H9 (cell line): ENCODE measurements around the gene EFNA3. TPM values are rescaled to one million over a fixed set of nuclear protein-coding genes. Genes with fewer than 3 reads are reported as not detected.

Source experiments
- DNase-seq: peaks from one replicate; pipeline ENCODE4 v3.0.0-alpha.2; 2017
- H2AFZ ChIP-seq: one replicate; pipeline ENCODE4 v1.6.1; 2013; ENCODE audit warnings: mild to moderate bottlenecking, low read length, control low read depth, moderate library complexity
- H2AK5ac ChIP-seq: 2 replicates; pipeline ENCODE4 v1.6.1; 2013; ENCODE audit warnings: low read length, control low read depth, mixed read lengths; ENCODE audit not compliant: insufficient read length
- H2BK120ac ChIP-seq: one replicate; pipeline ENCODE4 v1.6.1; 2013; ENCODE audit warnings: low read depth, mild to moderate bottlenecking, low read length, control low read depth, inconsistent platforms; ENCODE audit not compliant: poor library complexity, severe bottlenecking
- H2BK12ac ChIP-seq: 2 replicates; pipeline ENCODE4 v1.6.1; 2013; ENCODE audit warnings: low read length, control low read depth, mixed read lengths, low read depth; ENCODE audit not compliant: insufficient read length
- H2BK15ac ChIP-seq: 2 replicates; pipeline ENCODE4 v1.6.1; 2013; ENCODE audit warnings: low read depth, low read length, control low read depth
- H2BK20ac ChIP-seq: one replicate; pipeline ENCODE4 v1.6.1; 2013; ENCODE audit warnings: low read depth, mild to moderate bottlenecking, low read length, control low read depth, inconsistent platforms; ENCODE audit not compliant: poor library complexity, severe bottlenecking
- H2BK5ac ChIP-seq: 2 replicates; pipeline ENCODE4 v1.6.1; 2013; ENCODE audit warnings: low read length, control low read depth, mixed read lengths; ENCODE audit not compliant: insufficient read length
- H3K14ac ChIP-seq: 2 replicates; pipeline ENCODE4 v1.6.1; 2013; ENCODE audit warnings: low read length, control low read depth; ENCODE audit not compliant: insufficient read depth
- H3K18ac ChIP-seq: 2 replicates; pipeline ENCODE4 v1.6.1; 2013; ENCODE audit warnings: low read depth, mild to moderate bottlenecking, mixed read lengths, low read length, control low read depth; ENCODE audit not compliant: insufficient read length
- H3K23ac ChIP-seq: 2 replicates; pipeline ENCODE4 v1.6.1; 2013; ENCODE audit warnings: low read length, control low read depth, mixed read lengths, low read depth; ENCODE audit not compliant: insufficient read length
- H3K23me2 ChIP-seq: 2 replicates; pipeline ENCODE4 v1.6.1; 2013; ENCODE audit warnings: low read depth, mild to moderate bottlenecking, mixed read lengths, low read length, control low read depth; ENCODE audit not compliant: insufficient read length, poor library complexity, severe bottlenecking
- H3K27ac ChIP-seq: 2 replicates; pipeline ENCODE4 v1.5.1; 2013; ENCODE audit warnings: low read length, control low read depth, mixed read lengths, low read depth; ENCODE audit not compliant: insufficient read length
- H3K27me3 ChIP-seq: 2 replicates; pipeline ENCODE4 v1.6.1; 2013; ENCODE audit warnings: low read length, control low read depth, inconsistent platforms; ENCODE audit not compliant: insufficient read depth
- H3K4ac ChIP-seq: 2 replicates; pipeline ENCODE4 v1.6.1; 2013; ENCODE audit warnings: low read depth, mild to moderate bottlenecking, control low read depth, inconsistent platforms, low read length, moderate library complexity
- H3K4me1 ChIP-seq: 2 replicates; pipeline ENCODE4 v1.6.1; 2013; ENCODE audit warnings: low read length, control low read depth, inconsistent platforms; ENCODE audit not compliant: insufficient read depth
- H3K4me2 ChIP-seq: 2 replicates; pipeline ENCODE4 v1.6.1; 2013; ENCODE audit warnings: low read length, control low read depth, mixed read lengths; ENCODE audit not compliant: insufficient read length, insufficient read depth
- H3K56ac ChIP-seq: 2 replicates; pipeline ENCODE4 v1.6.1; 2013; ENCODE audit warnings: low read depth, mild to moderate bottlenecking, mixed read lengths, low read length, control low read depth; ENCODE audit not compliant: insufficient read length
- H3K79me1 ChIP-seq: 2 replicates; pipeline ENCODE4 v1.6.1; 2013; ENCODE audit warnings: low read depth, mild to moderate bottlenecking, moderate library complexity, low read length, control low read depth, inconsistent platforms; ENCODE audit not compliant: insufficient read depth, poor library complexity, severe bottlenecking
- H3K79me2 ChIP-seq: 2 replicates; pipeline ENCODE4 v1.6.1; 2013; ENCODE audit warnings: low read length, control low read depth, inconsistent platforms; ENCODE audit not compliant: insufficient read depth
- H3K9ac ChIP-seq: 2 replicates; pipeline ENCODE4 v1.6.1; 2013; ENCODE audit warnings: low read length, control low read depth, mixed read lengths; ENCODE audit not compliant: insufficient read length; ENCODE audit errors: extremely low read depth
- H3K9me3 ChIP-seq: one replicate; pipeline ENCODE4 v1.6.1; 2013; ENCODE audit warnings: low read depth, low read length, inconsistent platforms; ENCODE audit not compliant: control insufficient read depth
- H3T11ph ChIP-seq: one replicate; pipeline ENCODE4 v1.6.1; 2013; ENCODE audit warnings: mild to moderate bottlenecking, low read length, control low read depth, inconsistent platforms
- H4K20me1 ChIP-seq: one replicate; pipeline ENCODE4 v1.6.1; 2013; ENCODE audit not compliant: control insufficient read depth, insufficient read length, insufficient read depth
- H4K5ac ChIP-seq: 2 replicates; pipeline ENCODE4 v1.6.1; 2013; ENCODE audit warnings: low read depth, mild to moderate bottlenecking, mixed read lengths, low read length, control low read depth; ENCODE audit not compliant: insufficient read length
- H4K8ac ChIP-seq: replicated peaks from 2 replicates; pipeline ENCODE4 v1.6.1; 2013; ENCODE audit warnings: low read length, control low read depth, mixed read lengths, low read depth; ENCODE audit not compliant: insufficient read length
- H4K91ac ChIP-seq: 2 replicates; pipeline ENCODE4 v1.6.1; 2013; ENCODE audit warnings: low read depth, mild to moderate bottlenecking, moderate library complexity, mixed read lengths, low read length, control low read depth; ENCODE audit not compliant: insufficient read length
- H3K27ac Mint-ChIP-seq, 3 experiments: 2 replicates in 2 of 3; 3 replicates in 1 of 3; pipeline ENCODE4 v1.8.0; 2020 to 2021; ENCODE audit warnings: mixed read lengths in 3 of 3, mild to moderate bottlenecking in 1 of 3, moderate library complexity in 1 of 3
- H3K27me3 Mint-ChIP-seq: 2 replicates; pipeline ENCODE4 v1.8.0; 2021; ENCODE audit warnings: low read depth, mild to moderate bottlenecking, moderate library complexity, mixed read lengths
- H3K36me3 Mint-ChIP-seq, 3 experiments: 2 replicates in 2 of 3; 3 replicates in 1 of 3; pipeline ENCODE4 v1.8.0; 2020 to 2021; ENCODE audit warnings: low read depth in 3 of 3, mixed read lengths in 3 of 3; ENCODE audit not compliant: insufficient read depth in 1 of 3
- H3K4me1 Mint-ChIP-seq, 2 experiments: 2 replicates each; pipeline ENCODE4 v1.8.0; 2020; ENCODE audit warnings: mixed read lengths in 2 of 2
- H3K4me3 Mint-ChIP-seq, 2 experiments: 2 replicates in 1 of 2; 3 replicates in 1 of 2; pipeline ENCODE4 v1.8.0; 2020 to 2021; ENCODE audit warnings: mild to moderate bottlenecking in 2 of 2, mixed read lengths in 2 of 2, moderate library complexity in 1 of 2
- H3K9me3 Mint-ChIP-seq, 2 experiments: 2 replicates in 1 of 2; 3 replicates in 1 of 2; pipeline ENCODE4 v1.8.0; 2020; ENCODE audit warnings: mild to moderate bottlenecking in 2 of 2, mixed read lengths in 2 of 2, moderate library complexity in 1 of 2
- WGBS: extraction: QIAGEN DNeasy Blood & Tissue Kit; methylation state at CpG from one replicate; pipeline ENCODE4 v1.1.7; 2013; ENCODE audit warnings: missing lambda C conversion rate, low lambda C conversion rate, mixed read lengths; ENCODE audit not compliant: insufficient read length; ENCODE audit errors: extremely low coverage; 5-methylcytosine and 5-hydroxymethylcytosine counted together
- total RNA-seq: library from RNA; stranded (reverse); gene quantifications from 2 replicates; pipeline ENCODE4 v1.2.1, GENCODE V29; 2021
- TF ChIP-seq, protein P1 (sequence below): fragments of 200-600 bp; sonication (generic); conservative IDR thresholded peaks from 3 replicates; pipeline ENCODE4 v1.8.0; 2021; ENCODE audit warnings: antibody characterized with exemption, mild to moderate bottlenecking

EFNA3 gene
- total RNA-seq, 1 experiment from 2014 or later = 3.9 TPM

DNA sequence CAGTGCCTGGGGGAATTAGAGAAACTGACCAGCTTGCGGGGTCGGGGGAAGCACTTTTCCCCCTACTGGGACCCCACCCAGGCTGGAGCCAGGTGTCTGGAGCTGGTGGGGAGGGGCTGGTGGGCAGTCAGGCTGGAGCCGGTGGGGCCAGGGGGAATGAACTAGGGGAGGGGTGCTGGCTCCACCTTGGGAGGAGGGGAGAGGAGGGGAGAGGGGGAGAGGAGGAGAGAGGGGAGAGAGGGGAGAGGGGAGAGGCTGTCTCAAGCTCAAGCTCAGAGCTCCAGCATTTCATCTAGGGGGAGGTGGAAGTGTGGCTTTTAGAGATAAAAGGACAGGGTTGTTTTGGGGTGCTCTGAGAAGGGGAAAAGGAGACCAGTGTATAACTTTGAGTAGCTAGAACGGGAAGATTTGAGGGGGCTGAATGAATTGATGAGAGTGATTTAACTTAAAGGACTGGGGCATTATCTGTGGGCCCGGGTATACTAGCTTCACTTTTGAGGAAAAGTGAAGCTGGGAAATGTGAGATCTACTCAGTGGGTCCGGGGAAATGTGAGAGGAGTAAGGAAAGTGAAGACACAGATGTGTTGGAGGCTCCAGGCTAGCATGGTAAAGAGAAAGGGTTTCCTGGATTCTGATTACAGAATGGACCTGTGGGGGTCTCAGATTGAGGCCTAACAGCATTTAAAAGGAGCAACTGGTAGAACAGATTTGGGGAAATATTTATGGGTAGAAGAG lies 51.8 kb downstream of the EFNA3 start:
- no CpG with 5 or more reads among the region's 6 CpGs for WGBS
- Histone ChIP-seq H3K79me2 (no peaks in the 10 kb centered on the region), H3K18ac (no peak overlapping the region), H4K5ac (no peak overlapping the region), H3K14ac (no peak overlapping the region), H2AFZ (no peak overlapping the region), H4K8ac (no peak overlapping the region), H3K27me3 (peaks cover 24% of the 10 kb centered on the region; the same call in 1 of the 2 replicates), H4K91ac (no peak overlapping the region), H2AK5ac (no peak overlapping the region), H3K56ac (no peak overlapping the region), H3K23me2 (peaks cover 32% of the 10 kb centered on the region), H2BK20ac (no peak overlapping the region), H4K20me1 (peaks cover 2% of the 10 kb centered on the region), H3K4me1 (no peaks in the 10 kb centered on the region; the same call in 1 of the 2 replicates), H3K23ac (no peak overlapping the region), H3K4ac (no peak overlapping the region), H3T11ph (no peak overlapping the region), H2BK5ac (no peak overlapping the region), H3K9me3 (no peaks in the 10 kb centered on the region), H2BK15ac (no peak overlapping the region), H3K9ac (no peak overlapping the region), H3K4me2 (peak overlapping the region; percentile 41), H3K27ac (no peak overlapping the region), H3K79me1 (no peaks in the 10 kb centered on the region), H2BK12ac (no peak overlapping the region), H2BK120ac (no peak overlapping the region)
- TF ChIP-seq, protein P1, sequence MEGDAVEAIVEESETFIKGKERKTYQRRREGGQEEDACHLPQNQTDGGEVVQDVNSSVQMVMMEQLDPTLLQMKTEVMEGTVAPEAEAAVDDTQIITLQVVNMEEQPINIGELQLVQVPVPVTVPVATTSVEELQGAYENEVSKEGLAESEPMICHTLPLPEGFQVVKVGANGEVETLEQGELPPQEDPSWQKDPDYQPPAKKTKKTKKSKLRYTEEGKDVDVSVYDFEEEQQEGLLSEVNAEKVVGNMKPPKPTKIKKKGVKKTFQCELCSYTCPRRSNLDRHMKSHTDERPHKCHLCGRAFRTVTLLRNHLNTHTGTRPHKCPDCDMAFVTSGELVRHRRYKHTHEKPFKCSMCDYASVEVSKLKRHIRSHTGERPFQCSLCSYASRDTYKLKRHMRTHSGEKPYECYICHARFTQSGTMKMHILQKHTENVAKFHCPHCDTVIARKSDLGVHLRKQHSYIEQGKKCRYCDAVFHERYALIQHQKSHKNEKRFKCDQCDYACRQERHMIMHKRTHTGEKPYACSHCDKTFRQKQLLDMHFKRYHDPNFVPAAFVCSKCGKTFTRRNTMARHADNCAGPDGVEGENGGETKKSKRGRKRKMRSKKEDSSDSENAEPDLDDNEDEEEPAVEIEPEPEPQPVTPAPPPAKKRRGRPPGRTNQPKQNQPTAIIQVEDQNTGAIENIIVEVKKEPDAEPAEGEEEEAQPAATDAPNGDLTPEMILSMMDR = no peak
- Mint-ChIP-seq H3K27ac (peak overlapping the region in 1 of 3 experiments; percentile 25; a peak in 2 of 7 replicates), H3K4me3 (peak overlapping the region; percentile 37 to 82; a peak in 4 of 5 replicates), H3K27me3 (peaks cover 66% of the 10 kb centered on the region), H3K9me3 (no peaks in the 10 kb centered on the region; a peak in 1 of 5 replicates), H3K4me1 (peaks cover 52 to 57% of the 10 kb centered on the region in 2 experiments), H3K36me3 (peaks cover 2 to 12% (median 6%) of the 10 kb centered on the region in 3 experiments; a peak in 6 of 7 replicates)
- DNase-seq = no peak
